ENCODE results near the gene CPLX3.

CPLX3 gene

DNA sequence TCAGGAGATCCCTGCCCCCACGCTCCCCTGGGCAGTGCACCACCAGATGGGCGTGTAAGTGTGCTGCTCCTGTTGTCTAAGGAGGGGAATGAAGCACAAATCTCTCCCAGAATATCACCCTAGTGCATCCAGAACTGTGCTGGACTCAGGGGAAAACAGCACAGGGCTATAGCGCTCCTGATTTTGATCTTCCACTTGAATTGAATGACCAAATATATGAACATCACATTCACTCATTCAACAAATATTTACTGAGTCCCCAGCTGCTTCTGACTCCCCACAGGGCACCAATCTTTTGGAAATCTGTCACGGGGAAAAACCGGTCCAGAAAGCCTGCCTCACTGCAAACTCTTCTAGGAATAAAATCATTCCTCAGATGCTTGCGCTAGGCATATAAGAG is 2.4 kb downstream of the CPLX3 start:
- DNase-seq (ENCODE audit: low read depth in 2 of 2): no peak

DNA sequence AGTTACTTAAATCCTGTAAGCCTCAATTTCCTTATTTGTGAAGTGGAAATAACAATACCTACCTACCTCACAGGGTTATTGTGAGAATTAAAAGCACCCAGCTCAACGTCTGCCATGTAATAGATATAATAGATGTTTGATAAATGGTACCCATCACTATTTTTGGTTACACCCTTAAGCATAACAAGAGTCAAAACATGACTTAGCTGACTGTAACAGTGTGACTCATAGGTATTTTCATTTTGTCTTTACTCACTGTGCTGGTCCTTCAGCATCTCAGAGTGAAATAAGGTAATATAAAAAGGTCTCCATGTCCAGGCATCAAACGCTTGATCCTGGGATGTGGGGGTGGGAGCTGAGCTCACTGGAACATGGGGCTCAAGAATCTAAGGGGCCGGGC is 3.1 kb downstream of the CPLX3 start:
- DNase-seq (ENCODE audit: low read depth in 2 of 2): no peak

DNA sequence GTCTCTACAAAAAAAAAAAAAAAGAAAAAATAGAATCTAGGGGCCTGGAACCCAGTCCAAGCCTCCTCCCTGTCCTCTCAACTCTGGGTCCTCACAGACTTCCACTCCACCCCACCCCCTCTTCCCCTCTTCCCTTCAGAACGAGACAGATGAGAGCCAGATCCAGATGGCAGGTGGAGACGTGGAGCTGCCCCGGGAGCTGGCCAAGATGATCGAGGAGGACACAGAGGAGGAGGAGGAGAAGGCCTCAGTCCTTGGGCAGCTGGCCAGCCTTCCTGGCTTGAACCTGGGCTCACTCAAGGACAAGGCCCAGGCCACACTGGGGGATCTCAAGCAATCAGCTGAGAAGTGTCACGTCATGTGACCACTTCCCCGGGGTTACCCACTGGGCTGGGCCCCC is 3.6 kb downstream of the CPLX3 start:
- DNase-seq (ENCODE audit: low read depth in 2 of 2): no peak

DNA sequence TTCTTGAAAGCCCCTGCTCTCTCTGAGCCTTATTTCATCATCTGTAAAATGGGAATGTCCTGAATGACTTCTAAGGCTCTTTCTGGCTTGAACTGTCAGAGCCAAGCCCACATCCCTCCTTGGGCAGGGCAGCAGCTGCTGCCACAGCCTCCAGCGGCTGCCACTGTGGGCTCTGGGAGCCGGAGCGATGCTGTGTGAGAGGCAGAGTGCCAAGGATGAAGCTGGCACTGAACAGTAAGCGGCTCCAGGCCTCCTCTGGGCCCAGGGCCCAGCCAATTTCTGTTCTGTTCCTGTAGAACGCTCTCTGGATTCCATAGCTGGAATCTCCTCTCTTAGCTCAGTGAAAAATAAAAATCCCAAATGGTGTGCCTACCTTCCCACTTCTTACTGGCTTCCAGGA is 4.4 kb downstream of the CPLX3 start:
- no peak for DNase-seq (ENCODE audit: low read depth in 2 of 2)

- no peak for DNase-seq (ENCODE audit: low read depth in 2 of 2)
Measured at GRCh38 chr15:74831813-74832495, 5.5 kb downstream of the CPLX3 start.

GRCh38 chr15:74832826-74833225 is 6.4 kb downstream of the CPLX3 start:
- DNase-seq (ENCODE audit: low read depth in 2 of 2): no peak

- DNase-seq (ENCODE audit: low read depth in 2 of 2): no peak
Measured at GRCh38 chr15:74833376-74834107, 7.1 kb downstream of the CPLX3 start.

GRCh38 chr15:74835312-74835823 is 8.9 kb downstream of the CPLX3 start:
- DNase-seq (ENCODE audit: low read depth in 2 of 2): no peak

- no peak for DNase-seq (ENCODE audit: low read depth in 2 of 2)
Measured at GRCh38 chr15:74836846-74837245, 10.4 kb downstream of the CPLX3 start.

DNA sequence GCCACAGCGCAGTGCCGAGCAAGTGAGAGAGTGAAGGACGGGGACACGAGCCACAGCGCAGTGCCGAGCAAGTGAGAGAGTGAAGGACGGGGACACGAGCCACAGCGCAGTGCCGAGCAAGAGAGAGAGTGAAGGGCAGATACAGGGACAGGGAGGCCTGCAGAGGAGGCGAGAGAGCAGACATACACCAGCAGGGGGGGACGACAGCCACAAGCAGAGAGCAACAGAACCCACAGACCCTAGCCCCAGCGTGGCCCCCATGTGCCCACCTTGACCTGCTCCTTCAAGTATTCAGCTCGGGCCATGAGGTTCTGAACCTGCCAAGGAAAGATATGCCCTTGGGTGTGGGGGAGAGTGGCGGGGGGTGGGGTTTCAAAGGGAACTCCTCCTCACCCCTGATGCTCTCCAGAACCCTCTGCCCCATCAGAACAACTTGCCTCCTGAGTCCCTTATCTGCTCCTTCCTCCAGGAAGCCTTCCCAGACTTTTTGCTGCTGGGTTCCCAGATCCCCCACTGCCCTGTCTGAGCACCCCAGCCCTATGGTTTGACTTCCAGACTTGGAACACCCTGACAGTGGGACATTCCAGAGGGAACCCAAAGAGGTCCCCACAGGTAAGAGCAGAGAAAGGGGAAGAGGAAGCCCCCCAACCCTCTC is 11.2 kb downstream of the CPLX3 start:
- DNase-seq (ENCODE audit: low read depth in 2 of 2): no peak

GRCh38 chr15:74838137-74838516 is 11.7 kb downstream of the CPLX3 start:
- no peak for DNase-seq (ENCODE audit: low read depth in 2 of 2)

DNA sequence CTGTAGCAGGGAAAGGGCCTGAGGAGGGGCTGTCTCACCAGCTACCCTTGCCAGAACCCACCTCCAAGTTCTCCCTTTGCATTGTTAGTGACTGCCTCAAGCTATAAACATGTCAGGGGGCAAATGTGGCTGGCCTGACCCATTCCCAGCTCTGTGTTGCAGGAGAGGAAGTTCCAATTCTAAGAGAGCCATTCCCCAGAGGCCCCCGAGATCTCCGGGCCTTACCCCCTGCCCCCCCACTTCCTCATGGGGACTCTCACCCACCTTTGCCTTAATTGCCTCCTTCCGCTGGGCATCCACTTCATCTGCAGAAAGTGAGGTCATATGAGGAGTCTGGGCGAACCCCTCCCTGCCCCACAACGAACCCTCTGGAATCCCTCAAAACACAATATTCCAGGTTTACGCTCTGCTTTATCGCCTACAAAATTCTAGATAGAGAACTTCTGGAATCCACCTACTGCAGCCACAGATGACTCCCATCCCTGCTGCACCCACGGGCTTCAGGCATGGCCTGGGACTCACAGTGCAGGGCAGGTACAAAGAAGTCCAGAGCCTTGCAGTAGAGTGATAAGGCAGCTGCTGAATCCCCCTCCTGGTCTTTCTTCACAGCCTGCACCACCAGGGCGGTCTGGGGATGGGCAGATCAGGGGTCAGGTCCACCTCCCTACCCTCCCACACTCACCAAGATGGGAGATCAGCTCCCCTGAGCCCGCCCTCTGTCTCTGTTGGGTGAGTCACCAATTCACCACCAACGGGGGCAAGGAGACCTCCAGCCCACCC is 12.5 kb downstream of the CPLX3 start:
- DNase-seq (ENCODE audit: low read depth in 2 of 2): no peak

DNA sequence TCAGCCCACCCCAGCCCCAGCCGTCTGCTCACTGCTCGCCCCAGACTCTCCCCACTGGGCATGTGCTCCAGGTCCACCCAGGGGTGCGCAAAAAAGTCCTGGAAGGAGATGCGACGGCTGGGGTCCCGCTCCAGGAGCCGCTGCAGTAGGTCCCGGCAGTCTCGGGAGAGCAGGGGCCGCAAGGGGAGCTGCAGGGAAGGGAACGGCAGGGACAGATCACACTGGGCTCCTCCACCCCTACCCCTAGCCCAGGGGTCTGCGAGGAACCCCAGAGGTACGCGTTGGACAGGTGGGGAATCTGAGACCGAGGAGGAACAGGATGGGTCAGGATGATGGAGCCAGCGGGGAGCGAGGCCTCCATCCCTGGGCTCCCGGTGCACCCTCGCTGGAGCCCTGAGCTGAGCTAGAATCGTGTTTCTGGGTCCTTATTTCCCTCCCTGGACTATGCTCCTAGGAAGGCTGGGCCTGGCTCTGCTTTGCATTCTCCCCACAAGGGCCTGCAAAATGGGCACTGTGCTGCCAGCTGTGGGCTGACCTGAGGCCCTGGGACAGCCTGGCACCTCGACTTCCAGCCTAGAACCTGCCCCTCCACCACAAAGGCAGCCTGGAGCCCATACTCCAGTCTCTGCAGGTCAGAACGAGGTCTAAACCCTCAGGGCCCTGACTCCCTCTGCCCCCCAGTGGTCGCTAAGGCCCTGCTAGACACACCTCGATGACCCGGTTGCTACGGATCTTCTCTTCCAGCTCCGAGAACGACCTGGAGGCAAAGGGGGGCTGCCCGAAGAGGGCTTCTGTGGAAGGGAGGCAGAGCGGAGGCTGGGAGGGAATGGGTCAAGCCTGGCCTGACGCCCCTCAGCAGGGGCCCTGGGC is 13.3 kb downstream of the CPLX3 start:
- DNase-seq (ENCODE audit: low read depth in 2 of 2): no peak

GRCh38 chr15:74840851-74841775 is 14.7 kb downstream of the CPLX3 start:
- DNase-seq (ENCODE audit: low read depth in 2 of 2): no peak

DNA sequence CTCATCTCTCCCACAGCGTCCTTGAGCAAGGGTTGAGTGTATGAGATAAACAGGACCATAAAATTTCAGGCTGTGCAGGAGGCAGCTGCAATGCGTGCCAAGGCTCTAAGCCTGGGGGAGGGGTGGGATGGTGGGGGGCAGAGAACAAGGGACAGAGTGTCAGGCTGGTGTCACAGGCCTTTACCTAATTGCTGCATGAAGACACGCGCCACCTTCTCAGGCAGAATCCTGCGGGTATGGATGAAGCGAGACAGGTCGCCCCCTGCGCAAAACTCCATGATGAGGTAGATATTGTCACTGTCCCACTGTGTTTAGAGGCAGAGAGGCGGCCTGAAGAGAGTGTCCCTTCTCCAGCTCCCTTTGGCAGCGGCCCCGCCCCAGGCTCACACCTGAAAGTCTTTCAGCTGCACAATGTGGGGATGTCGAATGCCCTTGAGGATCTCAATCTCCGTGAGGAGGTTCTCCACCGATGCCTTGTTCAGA is 15.5 kb downstream of the CPLX3 start:
- DNase-seq (ENCODE audit: low read depth in 2 of 2): no peak

DNA sequence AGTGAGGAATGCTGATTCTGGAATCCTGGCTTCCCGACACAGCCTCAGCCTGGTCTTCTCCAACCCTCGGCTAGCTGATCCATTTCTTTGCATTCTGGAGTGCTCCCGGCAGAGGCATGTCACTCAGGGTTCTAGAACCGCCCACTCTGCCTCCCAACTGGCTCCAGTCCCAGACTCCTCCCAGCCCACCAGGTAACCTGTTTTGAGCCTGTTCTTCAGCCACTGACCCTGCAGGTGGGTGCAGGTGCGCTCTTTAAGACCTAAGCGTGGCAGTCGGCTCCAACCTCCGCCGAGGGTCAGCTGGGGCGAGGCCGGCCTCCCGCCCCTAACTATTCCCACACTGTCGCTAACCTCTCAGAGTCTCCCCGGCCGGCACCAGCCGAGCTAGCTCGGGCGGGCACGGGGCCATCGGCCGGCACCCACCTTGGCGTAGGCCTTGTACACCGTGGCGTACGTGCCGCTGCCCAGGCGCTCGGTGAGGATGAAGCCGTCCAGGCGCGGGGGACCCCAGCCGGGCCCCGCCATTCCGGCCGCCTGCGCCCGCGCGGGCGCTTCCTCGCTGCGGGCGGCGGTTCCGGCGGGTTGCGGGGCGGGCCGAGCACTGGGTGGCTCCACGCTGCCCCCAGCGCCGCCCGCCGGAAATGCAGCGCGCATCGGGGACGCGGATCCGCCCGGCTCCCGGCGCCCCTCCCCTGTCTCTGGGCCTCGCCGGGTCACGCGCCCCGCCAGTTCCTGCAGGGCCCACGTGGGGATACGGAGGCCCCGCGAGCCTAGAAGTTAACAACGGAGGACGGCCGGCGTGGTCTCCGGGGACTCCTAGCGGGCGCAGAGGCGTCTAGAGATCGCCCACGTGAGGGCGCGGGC is 16.4 kb downstream of the CPLX3 start, which contains the start of gene ULK3:
TSS of gene ULK3 (minus strand) at position 576 of the 864 bp plus-strand sequence. CDS start at position 525, 51 bp downstream.
- DNase-seq (ENCODE audit: low read depth in 2 of 2): peak; percentile 82

- DNase-seq (ENCODE audit: low read depth in 2 of 2): no peak
Measured at GRCh38 chr15:74843445-74843828, 17.0 kb downstream of the CPLX3 start.

- DNase-seq (ENCODE audit: low read depth in 2 of 2): no peak
Measured at GRCh38 chr15:74843891-74844299, 17.5 kb downstream of the CPLX3 start.
